Gastroesophageal sphincter (tissue), 3 donors: ENCODE measurements around the gene ARPC5.

Source experiments
- POLR2A ChIP-seq, 2 donors: fragments of 450-650 bp; IDR thresholded peaks; one replicate each; pipeline ENCODE4 v1.6.1; 2017; ENCODE audit warnings: antibody characterized with exemption in 2 of 2, mild to moderate bottlenecking in 2 of 2, moderate library complexity in 1 of 2
- TF ChIP-seq, protein P1 (sequence below), 4 experiments: fragments of 200-600 bp in 2 of 4; fragments of 450-650 bp in 2 of 4; sonication (generic) in 1 of 4; IDR thresholded peaks; one replicate each; pipeline ENCODE4 v1.5.1; 2017 to 2019; ENCODE audit warnings: antibody characterized with exemption in 4 of 4, mild to moderate bottlenecking in 2 of 4, moderate library complexity in 2 of 4

DNA sequence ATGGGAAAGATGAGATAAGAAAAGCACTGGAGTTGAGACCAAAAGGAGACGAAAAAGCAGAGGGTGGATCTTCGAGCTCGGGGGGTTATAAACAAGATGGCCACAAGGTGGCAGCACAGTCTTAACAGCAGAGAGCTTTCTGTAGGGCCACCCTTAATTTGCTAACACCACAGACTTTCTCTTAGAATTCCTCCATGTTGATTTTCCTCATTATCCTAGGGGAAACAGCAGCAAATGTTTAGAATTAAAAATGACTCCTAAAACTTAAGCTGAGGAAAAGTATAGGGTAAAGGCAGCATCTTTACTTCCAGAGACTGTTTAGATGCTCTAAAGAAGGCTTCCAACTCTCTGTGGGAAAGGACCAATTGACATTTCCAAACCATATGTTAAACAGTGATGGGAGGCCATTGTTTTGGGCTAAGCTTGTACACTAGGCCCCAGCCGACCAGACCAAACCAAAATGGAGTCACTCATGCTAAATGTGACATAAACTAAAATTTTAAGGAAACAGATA lies 20.0 kb upstream of the ARPC5 start:
- TF ChIP-seq, protein P1, sequence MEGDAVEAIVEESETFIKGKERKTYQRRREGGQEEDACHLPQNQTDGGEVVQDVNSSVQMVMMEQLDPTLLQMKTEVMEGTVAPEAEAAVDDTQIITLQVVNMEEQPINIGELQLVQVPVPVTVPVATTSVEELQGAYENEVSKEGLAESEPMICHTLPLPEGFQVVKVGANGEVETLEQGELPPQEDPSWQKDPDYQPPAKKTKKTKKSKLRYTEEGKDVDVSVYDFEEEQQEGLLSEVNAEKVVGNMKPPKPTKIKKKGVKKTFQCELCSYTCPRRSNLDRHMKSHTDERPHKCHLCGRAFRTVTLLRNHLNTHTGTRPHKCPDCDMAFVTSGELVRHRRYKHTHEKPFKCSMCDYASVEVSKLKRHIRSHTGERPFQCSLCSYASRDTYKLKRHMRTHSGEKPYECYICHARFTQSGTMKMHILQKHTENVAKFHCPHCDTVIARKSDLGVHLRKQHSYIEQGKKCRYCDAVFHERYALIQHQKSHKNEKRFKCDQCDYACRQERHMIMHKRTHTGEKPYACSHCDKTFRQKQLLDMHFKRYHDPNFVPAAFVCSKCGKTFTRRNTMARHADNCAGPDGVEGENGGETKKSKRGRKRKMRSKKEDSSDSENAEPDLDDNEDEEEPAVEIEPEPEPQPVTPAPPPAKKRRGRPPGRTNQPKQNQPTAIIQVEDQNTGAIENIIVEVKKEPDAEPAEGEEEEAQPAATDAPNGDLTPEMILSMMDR (IDR thresholded peaks at IDR 0.05) = peak; percentile 90 to 93 (median 92)
- TF ChIP-seq POLR2A (IDR thresholded peaks at IDR 0.05) = no peak
